Stomach (tissue), 4 donors: Measurements from ENCODE around the gene SYNE3.

Experiments used
- CTCF ChIP-seq, 7 experiments: fragments of 450-650 bp in 4 of 7; fragments of 200-600 bp in 3 of 7; sonication (generic) in 3 of 7; IDR thresholded peaks; one replicate each; pipeline ENCODE4 v1.5.1; 2016 to 2019; ENCODE audit warnings: antibody characterized with exemption in 7 of 7, control low read depth in 2 of 7, mild to moderate bottlenecking in 1 of 7
- EP300 ChIP-seq: sonication (generic); formaldehyde crosslinking; IDR thresholded peaks from one replicate; pipeline ENCODE4 v1.6.1; 2017; ENCODE audit warnings: antibody characterized with exemption
- POLR2A ChIP-seq, 4 donors: fragments of 450-650 bp; IDR thresholded peaks; one replicate each; pipeline ENCODE4 v1.6.1; 2016; ENCODE audit warnings: antibody characterized with exemption in 4 of 4, control low read depth in 2 of 4, mild to moderate bottlenecking in 1 of 4, moderate library complexity in 1 of 4
- POLR2AphosphoS5 ChIP-seq, 3 donors: sonication (generic); formaldehyde crosslinking; IDR thresholded peaks; one replicate each; pipeline ENCODE4 v1.6.1; 2016; ENCODE audit warnings: antibody characterized with exemption in 3 of 3

- TF ChIP-seq POLR2A (IDR thresholded peaks at IDR 0.05) (no peak), CTCF (IDR thresholded peaks at IDR 0.05) (no peak), POLR2AphosphoS5 (IDR thresholded peaks at IDR 0.05) (no peak), EP300 (no peak)
Measured at GRCh38 chr14:95471476-95471875, 45.0 kb downstream of the SYNE3 start.
